Astrocyte (in vitro differentiated cells and primary cell): ENCODE results near the gene BHLHE40.

Experiments
- EZH2 ChIP-seq: IDR thresholded peaks from 2 replicates; pipeline ENCODE4 v1.6.1; 2012; ENCODE audit warnings: mild to moderate bottlenecking, low read length, inconsistent platforms; ENCODE audit not compliant: insufficient read depth
- TF ChIP-seq, protein P1 (sequence below): IDR thresholded peaks from 2 replicates; pipeline ENCODE4 v1.5.1; 2011; ENCODE audit warnings: low read depth, mild to moderate bottlenecking, inconsistent platforms, low read length, moderate library complexity; ENCODE audit not compliant: insufficient read depth

DNA sequence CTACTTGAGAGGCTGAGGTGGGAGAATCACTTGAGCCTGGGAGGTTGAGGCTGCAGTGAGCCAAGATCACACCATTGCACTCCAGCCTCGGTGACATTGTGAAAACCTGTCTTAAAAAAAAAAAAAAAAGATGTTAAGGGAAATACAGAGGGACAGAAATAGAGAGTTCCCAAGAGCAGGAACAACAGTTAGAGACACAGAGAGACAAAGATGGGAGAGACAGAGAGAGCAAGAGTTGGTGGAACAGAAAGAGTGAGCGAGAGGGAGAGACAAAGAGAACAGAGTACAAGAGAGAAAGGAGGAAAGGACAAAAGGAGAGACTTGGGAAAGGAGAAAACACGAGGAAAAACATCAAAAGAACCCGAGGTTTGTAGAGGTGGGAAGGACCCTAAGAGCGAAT, 35.8 kb downstream of the BHLHE40 start:
- TF ChIP-seq, protein P1, sequence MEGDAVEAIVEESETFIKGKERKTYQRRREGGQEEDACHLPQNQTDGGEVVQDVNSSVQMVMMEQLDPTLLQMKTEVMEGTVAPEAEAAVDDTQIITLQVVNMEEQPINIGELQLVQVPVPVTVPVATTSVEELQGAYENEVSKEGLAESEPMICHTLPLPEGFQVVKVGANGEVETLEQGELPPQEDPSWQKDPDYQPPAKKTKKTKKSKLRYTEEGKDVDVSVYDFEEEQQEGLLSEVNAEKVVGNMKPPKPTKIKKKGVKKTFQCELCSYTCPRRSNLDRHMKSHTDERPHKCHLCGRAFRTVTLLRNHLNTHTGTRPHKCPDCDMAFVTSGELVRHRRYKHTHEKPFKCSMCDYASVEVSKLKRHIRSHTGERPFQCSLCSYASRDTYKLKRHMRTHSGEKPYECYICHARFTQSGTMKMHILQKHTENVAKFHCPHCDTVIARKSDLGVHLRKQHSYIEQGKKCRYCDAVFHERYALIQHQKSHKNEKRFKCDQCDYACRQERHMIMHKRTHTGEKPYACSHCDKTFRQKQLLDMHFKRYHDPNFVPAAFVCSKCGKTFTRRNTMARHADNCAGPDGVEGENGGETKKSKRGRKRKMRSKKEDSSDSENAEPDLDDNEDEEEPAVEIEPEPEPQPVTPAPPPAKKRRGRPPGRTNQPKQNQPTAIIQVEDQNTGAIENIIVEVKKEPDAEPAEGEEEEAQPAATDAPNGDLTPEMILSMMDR, result no peak
- no peak for TF ChIP-seq EZH2
